CD1c-positive myeloid dendritic cell (primary cell): Measurements from ENCODE around the gene CINP.

Experiments used
- DNase-seq: peaks from one replicate; pipeline ENCODE4 v3.0.0-alpha.2; 2016; ENCODE audit errors: extremely low spot score

CINP gene

GRCh38 chr14:102362545-102363181 is at the start of gene CINP, which contains the start of gene TECPR2:
TSS of gene CINP (minus strand) at chr14:102362890. CDS start at chr14:102362851, 39 bp downstream.
TSS of gene TECPR2 (plus strand) at chr14:102362941. CDS start at chr14:102376722, 13,781 bp downstream.
- peak; percentile 98 for DNase-seq

GRCh38 chr14:102408724-102409123 is 46.0 kb upstream of the CINP start:
- no peak for DNase-seq

GRCh38 chr14:102407258-102407657 is 44.6 kb upstream of the CINP start:
- DNase-seq = no peak

- no peak for DNase-seq
Observed at GRCh38 chr14:102403028-102403427, 40.3 kb upstream of the CINP start.

GRCh38 chr14:102396521-102396920 is 33.8 kb upstream of the CINP start:
- DNase-seq = no peak

- DNase-seq = no peak
Observed at GRCh38 chr14:102394717-102395375, 32.2 kb upstream of the CINP start.

GRCh38 chr14:102392506-102392905 is 29.8 kb upstream of the CINP start:
- no peak for DNase-seq

GRCh38 chr14:102390064-102390855 is 27.6 kb upstream of the CINP start:
- no peak for DNase-seq

GRCh38 chr14:102389246-102389645 is 26.6 kb upstream of the CINP start:
- peak; percentile 53 for DNase-seq

GRCh38 chr14:102387086-102387485 is 24.4 kb upstream of the CINP start:
- DNase-seq = no peak

GRCh38 chr14:102378830-102379229 is 16.1 kb upstream of the CINP start:
- DNase-seq = no peak

- DNase-seq = no peak
Observed at GRCh38 chr14:102377696-102378095, 15.0 kb upstream of the CINP start.

- no peak for DNase-seq
Observed at GRCh38 chr14:102375119-102375518, 12.4 kb upstream of the CINP start.

- no peak for DNase-seq
Observed at GRCh38 chr14:102374264-102374663, 11.6 kb upstream of the CINP start.

- no peak for DNase-seq
Observed at GRCh38 chr14:102373110-102373509, 10.4 kb upstream of the CINP start.

GRCh38 chr14:102371361-102371760 is 8.7 kb upstream of the CINP start:
- no peak for DNase-seq

- DNase-seq = peak; percentile 79
Observed at GRCh38 chr14:102370305-102370809, 7.7 kb upstream of the CINP start.

GRCh38 chr14:102363182-102363943 is 673 bp upstream of the CINP start:
- DNase-seq = peak; percentile 29

GRCh38 chr14:102362084-102362483 is 606 bp downstream of the CINP start:
- DNase-seq = peak; percentile 71

GRCh38 chr14:102360388-102360787 is 2.3 kb downstream of the CINP start:
- no peak for DNase-seq

- DNase-seq = no peak
Observed at GRCh38 chr14:102359341-102359740, 3.3 kb downstream of the CINP start.

- no peak for DNase-seq
Observed at GRCh38 chr14:102356280-102356679, 6.4 kb downstream of the CINP start.
